NCI-H510A (cell line): ENCODE measurements around the gene CBX4.
"Not testable (repeated sequence)": the region's sequence is repeated elsewhere in the genome, so short reads cannot be mapped to it uniquely, and the experiment has no call there.

Experiments
- DNase-seq: peaks from one replicate; lab custom pipeline; 2025; lab: John Stamatoyannopoulos, UW

The CBX4 gene

GRCh38 chr17:79859676-79860615 lies 20.7 kb upstream of the CBX4 start:
- DNase-seq = no peak

DNA sequence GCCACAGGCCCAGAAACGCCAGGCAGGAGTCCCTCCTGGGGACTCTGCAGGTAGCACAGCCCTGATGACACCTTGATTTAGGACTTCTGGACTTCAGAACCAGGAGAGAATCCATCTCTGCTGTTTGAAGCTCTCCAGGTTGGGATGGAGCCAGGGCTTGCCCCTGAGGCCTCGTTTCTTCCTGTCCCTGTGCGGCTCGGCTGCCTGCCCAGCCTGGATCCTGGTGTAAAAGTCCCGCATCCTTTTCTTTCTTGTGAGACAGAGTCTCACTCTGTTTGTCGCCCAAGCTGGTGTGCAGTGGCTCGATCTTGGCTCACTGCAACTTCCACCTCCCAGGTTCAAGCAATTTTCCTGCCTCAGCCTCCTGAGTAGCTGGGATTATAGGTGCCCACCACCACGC lies 17.9 kb upstream of the CBX4 start:
- no peak for DNase-seq

DNA sequence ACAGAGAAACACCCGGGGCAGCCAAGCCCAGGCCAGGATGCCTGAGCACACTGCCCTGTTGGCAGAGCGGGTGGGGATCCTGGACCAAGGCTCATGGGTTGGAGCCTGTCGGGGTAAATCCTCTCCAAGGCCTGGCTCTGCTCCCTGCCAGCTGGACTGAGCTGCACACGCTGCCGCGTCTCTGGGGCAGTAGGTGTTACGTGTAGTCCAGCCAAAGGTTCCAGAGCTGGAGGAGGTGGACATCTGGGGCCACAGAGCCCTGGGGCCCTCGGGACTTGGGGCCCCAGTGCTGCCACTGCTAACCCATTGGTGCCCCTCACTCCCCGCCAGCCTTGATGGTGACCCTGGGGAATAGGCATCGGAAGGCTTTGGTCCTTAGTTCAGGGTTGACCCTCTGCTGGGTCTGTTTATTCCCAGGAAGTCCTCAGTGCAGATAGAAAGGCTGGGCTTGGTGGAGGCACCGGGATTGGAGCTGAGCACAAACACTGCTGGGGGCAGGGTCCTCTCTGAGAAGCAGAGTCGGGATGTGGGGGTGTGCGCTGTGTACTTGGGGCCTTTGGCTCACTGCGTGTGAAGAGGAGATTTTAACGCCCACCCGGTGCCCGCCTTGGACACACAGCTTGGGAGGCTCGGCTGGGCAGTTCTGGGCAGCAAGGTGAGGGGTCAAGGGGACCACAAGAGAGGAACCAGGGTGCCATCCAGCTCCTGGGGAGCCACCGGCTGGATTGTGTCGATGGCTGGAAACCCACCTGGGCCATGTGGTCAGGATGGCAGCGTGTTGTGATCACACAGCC lies 16.3 kb upstream of the CBX4 start:
- no peak for DNase-seq

DNA sequence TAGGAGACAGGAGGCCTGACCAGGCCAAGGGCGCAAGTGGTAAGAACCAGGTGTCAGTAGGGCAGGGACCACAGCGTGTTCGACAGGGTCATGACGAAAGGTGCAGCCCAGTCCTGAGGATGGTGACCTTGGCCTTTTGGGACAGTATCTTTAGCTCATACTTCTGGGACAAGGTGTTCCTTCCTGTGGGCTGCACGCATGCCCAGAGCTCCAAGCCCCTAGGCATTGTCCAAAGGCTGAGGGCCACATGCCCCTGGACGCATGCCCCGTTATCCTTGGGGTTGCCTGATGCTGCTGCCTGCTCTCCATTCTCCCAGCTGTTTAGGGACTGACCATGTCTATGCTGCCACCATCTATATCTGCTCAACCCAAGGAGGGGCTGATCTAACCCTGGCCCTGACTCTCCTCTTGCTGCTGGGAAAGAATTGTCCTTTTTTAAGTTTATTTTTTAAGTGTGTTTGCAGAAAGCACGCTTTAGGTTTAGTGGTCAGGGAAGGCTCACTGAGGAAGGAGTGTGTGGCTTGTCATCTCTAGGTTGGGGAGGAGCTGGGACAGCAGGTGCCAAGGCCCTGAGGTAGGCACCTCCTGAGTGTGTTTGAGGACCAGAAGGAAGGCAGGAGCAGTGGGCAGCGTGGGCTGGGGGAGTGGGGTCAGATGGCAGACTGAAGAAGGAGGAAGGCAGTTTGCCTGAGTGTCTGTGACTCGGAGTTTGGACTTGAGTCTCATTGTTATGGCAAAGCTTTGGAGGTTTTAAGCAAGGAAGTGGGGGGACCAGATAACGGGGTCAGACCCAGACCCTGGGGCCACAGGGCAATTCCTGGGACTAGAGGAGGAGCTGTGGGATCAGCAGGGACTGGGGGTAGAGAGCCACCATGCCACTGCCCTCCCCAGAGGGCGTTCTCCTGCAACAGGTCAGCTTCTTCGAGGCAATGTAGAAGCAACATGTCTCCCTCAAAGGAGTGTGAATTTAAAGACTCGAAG lies 15.1 kb upstream of the CBX4 start:
- DNase-seq = no peak

DNA sequence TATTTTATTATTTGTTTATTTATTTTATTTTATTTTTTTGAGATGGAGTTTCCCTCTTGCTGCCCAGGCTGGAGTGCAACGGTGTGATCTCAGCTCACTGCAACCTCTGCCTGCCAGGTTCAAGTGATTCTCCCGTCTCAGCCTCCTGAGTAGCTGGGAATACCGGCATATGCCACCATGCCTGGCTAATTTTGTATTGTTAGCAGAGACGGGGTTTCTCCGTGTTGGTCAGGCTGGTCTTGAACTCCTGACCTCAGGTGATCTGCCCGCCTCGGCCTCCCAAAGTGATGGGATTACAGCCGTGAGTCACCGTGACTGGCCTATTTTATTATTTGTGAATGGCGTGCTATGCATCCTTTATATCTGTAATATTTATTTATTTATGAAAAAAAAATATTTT lies 13.9 kb upstream of the CBX4 start:
- DNase-seq = not testable (repeated sequence)

DNA sequence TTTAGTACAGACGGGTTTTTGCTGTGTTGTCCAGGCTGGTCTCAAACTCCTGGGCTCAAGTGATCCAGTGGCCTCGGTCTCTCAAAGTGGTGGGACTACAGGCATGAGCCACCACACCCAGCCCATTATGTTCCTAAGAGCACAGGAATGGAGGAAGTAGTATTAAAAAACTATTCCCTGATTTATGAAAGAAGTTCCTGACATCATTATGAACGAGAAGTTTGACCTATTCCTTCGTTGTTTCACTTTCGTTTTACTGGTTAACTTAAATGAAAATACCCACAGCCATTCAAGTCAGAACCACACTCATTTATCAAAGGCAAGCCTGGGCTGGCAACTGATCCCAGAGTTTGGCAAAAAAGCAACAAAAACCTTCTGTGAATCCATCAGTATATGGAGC lies 13.5 kb upstream of the CBX4 start:
- no peak for DNase-seq

GRCh38 chr17:79851461-79851817 lies 12.2 kb upstream of the CBX4 start:
- DNase-seq = peak; percentile 96

- DNase-seq = no peak
Observed at GRCh38 chr17:79850571-79851460, 11.6 kb upstream of the CBX4 start.

- DNase-seq = no peak
Observed at GRCh38 chr17:79849953-79850352, 10.7 kb upstream of the CBX4 start.

GRCh38 chr17:79848370-79848766 lies 9.1 kb upstream of the CBX4 start:
- DNase-seq = no peak

GRCh38 chr17:79847698-79848369 lies 8.6 kb upstream of the CBX4 start:
- DNase-seq = no peak

DNA sequence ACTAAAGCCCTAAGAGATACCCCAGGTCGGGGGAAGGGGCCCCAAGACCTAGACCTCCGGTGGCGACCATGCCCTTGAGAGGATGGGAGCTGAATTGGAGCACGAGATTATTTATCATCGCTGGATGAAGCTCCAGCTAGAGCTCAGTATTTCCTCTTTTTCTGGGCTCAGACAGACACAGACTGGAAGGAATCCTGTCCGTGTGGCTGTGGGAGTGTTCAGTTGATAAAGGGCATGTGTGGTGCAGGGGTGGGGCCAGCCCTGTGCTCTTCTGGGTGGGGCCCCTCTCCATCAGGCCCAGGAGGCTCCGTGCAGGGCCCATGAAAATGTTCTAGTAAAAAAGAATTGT lies 6.3 kb upstream of the CBX4 start:
- DNase-seq = no peak

DNA sequence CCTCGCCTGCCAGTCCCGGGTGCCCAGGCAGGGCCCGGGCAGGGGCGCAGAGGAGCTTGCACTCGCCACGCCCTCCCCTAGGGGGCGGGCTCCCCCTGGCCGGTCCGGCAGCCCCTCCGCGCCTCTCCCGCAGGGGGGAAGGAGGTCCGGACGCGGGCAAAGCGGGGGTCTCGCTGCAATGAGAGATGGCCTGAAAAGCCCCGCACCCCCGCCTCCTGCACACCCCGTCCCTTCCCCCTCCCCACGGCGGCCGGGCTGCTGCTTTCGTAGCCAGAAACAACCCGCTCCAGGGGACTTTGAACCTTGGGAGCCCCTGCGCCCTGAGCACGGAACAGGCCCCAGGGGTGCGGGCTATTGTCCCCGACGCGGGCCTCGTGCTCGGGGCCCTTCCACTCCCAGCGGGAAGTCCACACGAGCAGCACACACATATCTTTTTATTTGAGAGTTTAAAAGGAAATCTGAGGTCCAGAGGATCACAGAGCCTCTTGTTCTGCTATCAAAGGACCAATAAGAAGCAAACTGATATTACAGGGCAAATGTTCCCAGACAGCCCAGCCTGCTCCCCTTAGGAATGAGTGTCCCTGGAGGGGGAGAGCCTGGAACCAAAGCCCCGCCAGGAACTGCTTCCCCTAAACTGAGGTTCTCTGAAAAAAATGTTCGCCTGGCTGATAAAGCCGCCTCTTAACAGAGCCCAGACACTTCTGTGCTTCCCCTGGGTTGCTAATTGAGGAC lies 5.8 kb upstream of the CBX4 start:
- no peak for DNase-seq

DNA sequence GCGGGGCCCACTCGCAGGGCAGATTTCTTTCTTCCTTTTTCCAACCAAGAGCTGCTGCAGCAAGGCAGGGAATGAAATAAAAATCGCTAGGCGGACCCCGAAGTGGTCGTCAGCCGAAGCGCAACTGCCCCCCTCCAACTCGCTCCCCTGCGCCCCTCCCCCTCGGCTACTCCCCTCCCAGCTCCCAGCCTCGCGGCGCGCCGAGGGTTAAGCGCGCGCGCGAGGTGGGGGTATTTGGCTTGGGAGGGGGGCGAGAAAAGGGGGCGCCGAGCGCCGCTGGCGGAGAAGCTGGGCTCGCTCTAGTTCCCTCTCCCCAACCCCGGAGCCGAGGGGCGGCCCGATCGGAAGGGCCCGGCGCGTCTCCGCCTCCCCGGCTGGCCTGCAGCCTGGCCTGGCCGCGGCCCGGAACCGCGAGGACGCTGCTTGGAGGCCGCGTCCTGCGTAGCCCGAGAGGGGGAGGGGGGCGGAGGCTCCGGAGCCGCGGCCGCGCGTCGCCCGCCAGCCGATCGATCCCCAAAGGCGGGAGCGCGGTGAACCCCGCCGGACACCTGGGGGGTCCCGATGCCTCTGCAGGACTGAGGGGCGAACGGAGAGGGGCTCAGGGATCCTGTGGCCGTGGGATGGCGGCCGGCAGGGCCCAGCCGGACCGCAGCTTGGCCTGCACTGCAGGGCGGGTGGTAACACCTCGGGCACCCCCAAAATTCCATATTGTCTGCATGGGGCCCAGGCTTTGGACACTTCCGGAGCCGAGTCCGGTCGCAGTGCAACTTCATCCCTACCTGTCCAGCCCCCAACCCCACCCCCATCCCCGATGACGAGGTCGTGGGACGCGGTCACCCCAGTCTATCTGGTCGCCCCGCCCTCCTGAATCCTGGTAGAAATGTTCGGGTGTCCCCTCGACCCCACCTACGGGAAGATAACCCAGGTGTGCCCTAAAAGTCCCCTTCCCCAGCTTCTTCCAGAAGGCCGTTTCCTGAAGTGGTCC lies 4.9 kb upstream of the CBX4 start:
- peak; percentile 59 for DNase-seq

- DNase-seq = no peak
Observed at GRCh38 chr17:79843474-79843815, 4.2 kb upstream of the CBX4 start.

DNA sequence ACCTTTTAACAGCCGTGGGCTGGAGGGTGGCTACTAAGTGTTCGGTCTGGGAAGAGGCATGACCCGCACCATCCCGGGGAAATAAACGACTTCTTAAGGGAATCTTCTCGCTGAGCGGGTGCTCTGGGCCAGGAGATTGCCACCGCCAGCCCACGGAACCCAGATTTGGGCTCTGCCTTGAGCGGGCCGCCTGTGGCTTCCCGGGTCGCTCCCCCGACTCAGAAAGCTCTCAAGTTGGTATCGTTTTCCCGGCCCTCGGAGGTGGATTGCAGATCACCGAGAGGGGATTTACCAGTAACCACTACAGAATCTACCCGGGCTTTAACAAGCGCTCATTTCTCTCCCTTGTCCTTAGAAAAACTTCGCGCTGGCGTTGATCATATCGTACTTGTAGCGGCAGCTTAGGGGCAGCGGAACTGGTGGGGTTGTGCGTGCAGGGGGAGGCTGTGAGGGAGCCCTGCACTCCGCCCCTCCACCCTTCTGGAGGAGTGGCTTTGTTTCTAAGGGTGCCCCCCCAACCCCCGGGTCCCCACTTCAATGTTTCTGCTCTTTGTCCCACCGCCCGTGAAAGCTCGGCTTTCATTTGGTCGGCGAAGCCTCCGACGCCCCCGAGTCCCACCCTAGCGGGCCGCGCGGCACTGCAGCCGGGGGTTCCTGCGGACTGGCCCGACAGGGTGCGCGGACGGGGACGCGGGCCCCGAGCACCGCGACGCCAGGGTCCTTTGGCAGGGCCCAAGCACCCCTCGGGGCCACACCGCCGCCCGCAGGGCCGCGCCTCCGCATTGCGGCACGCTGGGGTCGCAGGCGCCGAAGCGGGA lies 3.6 kb upstream of the CBX4 start:
- no peak for DNase-seq

DNA sequence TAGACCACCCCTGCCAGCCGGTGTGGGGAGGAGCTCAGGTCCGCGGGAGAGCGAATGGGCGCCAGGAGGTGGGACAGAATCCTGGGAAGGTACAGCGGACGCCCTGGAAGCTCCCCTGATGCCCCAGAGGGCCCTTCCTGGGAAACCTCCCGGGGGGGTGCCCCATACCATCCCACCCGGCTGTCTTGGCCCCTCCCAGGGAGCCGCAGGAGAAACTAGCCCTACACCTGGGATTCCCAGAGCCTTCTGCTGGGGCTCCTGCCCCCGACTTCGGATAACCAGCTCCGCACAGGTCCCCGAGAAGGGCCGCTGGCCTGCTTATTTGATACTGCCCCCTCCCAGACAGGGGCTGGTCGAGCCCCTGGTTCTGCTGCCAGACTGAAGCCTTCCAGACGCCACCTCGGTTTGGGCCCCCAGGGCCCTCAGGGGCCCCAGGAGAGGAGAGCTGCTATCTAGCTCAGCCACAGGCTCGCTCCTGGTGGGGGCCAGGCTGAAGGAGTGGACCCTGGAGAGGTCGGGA lies 3.0 kb upstream of the CBX4 start:
- no peak for DNase-seq
